NT2/D1 (cell line): ENCODE measurements around the gene HPRT1.

ENCODE experiments used
- SUZ12 ChIP-seq: IDR thresholded peaks from 2 replicates; pipeline ENCODE4 v1.6.1; 2011; ENCODE audit not compliant: insufficient read length, insufficient read depth; ENCODE audit errors: extremely low read depth
- YY1 ChIP-seq: IDR thresholded peaks from 2 replicates; pipeline ENCODE4 v1.6.1; 2011; ENCODE audit not compliant: insufficient read length, insufficient read depth
- ZNF274 ChIP-seq: IDR thresholded peaks from 2 replicates; pipeline ENCODE4 v1.6.1; 2011; ENCODE audit warnings: mild to moderate bottlenecking, low read depth, low read length

DNA sequence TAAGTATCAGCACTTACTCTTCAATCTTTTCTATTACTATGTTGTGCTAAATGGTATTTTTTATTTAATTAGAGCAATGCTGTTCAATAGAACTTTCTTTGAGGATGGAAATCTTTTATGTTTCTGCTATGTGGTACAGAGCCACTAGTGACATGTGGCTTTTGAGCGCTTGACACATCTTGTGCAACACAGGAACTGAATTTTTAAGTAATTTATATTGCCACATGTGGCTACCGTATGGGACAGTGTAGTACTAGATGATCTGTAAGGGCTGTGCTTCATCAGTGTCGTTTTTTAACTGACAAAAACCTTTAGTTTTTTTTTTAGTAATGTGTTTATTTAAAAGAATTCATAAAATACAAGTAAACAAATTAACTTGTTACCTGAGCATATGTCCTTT lies 22.4 kb downstream of the HPRT1 start:
- TF ChIP-seq YY1: no peak
- no peak for TF ChIP-seq SUZ12
- no peak for TF ChIP-seq ZNF274
